IgD-negative memory B cell (primary cell): ENCODE measurements around the gene ST6GAL1. TPM values are rescaled to one million over a fixed set of nuclear protein-coding genes. Genes with fewer than 3 reads are reported as not detected.
"Not testable (repeated sequence)": the region's sequence is repeated elsewhere in the genome, so short reads cannot be mapped to it uniquely, and the experiment has no call there.

Experiments used
- H3K27ac Mint-ChIP-seq, 3 donors: one replicate each; pipeline ENCODE4 v1.8.0; 2020 to 2022; ENCODE audit warnings: mild to moderate bottlenecking in 3 of 3, mixed read lengths in 3 of 3, moderate library complexity in 1 of 3
- H3K27me3 Mint-ChIP-seq: one replicate; pipeline ENCODE4 v1.8.0; 2021; ENCODE audit warnings: mixed read lengths
- H3K36me3 Mint-ChIP-seq: one replicate; pipeline ENCODE4 v1.8.0; 2020; ENCODE audit warnings: mild to moderate bottlenecking, mixed read lengths
- H3K4me1 Mint-ChIP-seq, 3 donors: one replicate each; pipeline ENCODE4 v1.8.0; 2020 to 2022; ENCODE audit warnings: mixed read lengths in 3 of 3, mild to moderate bottlenecking in 1 of 3
- H3K4me3 Mint-ChIP-seq, 4 donors: one replicate each; pipeline ENCODE4 v1.8.0; 2020 to 2022; ENCODE audit warnings: mild to moderate bottlenecking in 4 of 4, mixed read lengths in 4 of 4, moderate library complexity in 3 of 4
- H3K9me3 Mint-ChIP-seq, 3 donors: one replicate each; pipeline ENCODE4 v1.8.0; 2020 to 2021; ENCODE audit warnings: mixed read lengths in 3 of 3, mild to moderate bottlenecking in 1 of 3
- polyA plus RNA-seq: library from polyadenylated mRNA; unstranded; fragments of 300-500 nt; fragmentation: Illumina TruSeq; gene quantifications from one replicate; pipeline ENCODE4 v1.2.3, GENCODE V29; 2021

ST6GAL1 gene
- polyA plus RNA-seq, 1 donor from 2014 or later, result 257 TPM

- Mint-ChIP-seq H3K27me3 (no peaks in the 10 kb centered on the region), H3K4me3 (no peak overlapping the region), H3K27ac (peak overlapping the region in 1 of 3 donors; percentile 87), H3K36me3 (peaks cover 5% of the 10 kb centered on the region), H3K4me1 (peaks cover 35 to 48% (median 45%) of the 10 kb centered on the region in 3 donors), H3K9me3 (no peaks in the 10 kb centered on the region)
These were observed 33.7 kb downstream of the ST6GAL1 start for GRCh38 chr3:186964071-186964470.

DNA sequence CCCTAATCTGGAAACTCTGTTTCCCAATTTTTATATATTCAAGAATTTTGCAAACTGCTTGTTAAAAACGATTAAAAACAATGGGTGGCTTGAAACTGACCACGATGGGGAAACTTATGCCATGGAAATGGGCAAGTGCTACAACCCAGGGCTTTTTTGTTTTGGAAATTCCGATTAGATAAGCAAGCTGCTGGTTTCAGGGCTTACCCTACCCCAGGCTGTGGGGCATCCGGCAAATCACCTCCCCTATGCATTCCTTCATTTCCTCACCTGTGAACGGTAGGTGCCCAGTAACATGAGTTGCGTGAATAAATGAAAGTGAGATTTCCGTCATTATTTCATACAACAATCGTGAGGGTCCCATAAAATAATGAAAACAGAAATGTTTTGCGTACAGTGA lies 34.3 kb downstream of the ST6GAL1 start:
- Mint-ChIP-seq H3K4me1 (peaks cover 31 to 44% (median 43%) of the 10 kb centered on the region in 3 donors), H3K9me3 (no peaks in the 10 kb centered on the region), H3K4me3 (no peak overlapping the region), H3K27ac (peak overlapping the region in 2 of 3 donors; percentile 69 to 93), H3K27me3 (no peaks in the 10 kb centered on the region), H3K36me3 (peaks cover 5% of the 10 kb centered on the region)

- no peaks in the 10 kb centered on the region for H3K27me3 Mint-ChIP-seq
- peak overlapping the region in 2 of 3 donors; percentile 69 to 93 for H3K27ac Mint-ChIP-seq
- H3K36me3 Mint-ChIP-seq, result peaks cover 5% of the 10 kb centered on the region
- no peaks in the 10 kb centered on the region for H3K9me3 Mint-ChIP-seq
- H3K4me3 Mint-ChIP-seq, result no peak overlapping the region
- H3K4me1 Mint-ChIP-seq, result peaks cover 26 to 39% (median 36%) of the 10 kb centered on the region in 3 donors
These were observed 35.0 kb downstream of the ST6GAL1 start for GRCh38 chr3:186965141-186965879.

GRCh38 chr3:186966406-186966805 lies 36.1 kb downstream of the ST6GAL1 start:
- Mint-ChIP-seq H3K27me3 (no peaks in the 10 kb centered on the region), H3K4me3 (no peak overlapping the region), H3K36me3 (peaks cover 12% of the 10 kb centered on the region), H3K9me3 (no peaks in the 10 kb centered on the region), H3K4me1 (peaks cover 23 to 32% (median 30%) of the 10 kb centered on the region in 3 donors), H3K27ac (peak overlapping the region in 2 of 3 donors; percentile 47 to 50)

GRCh38 chr3:186967236-186967635 lies 36.9 kb downstream of the ST6GAL1 start:
- not testable (repeated sequence) for H3K4me3 Mint-ChIP-seq, H3K36me3 Mint-ChIP-seq, H3K9me3 Mint-ChIP-seq, H3K27me3 Mint-ChIP-seq
- H3K4me1 Mint-ChIP-seq, result peaks cover 18 to 29% (median 25%) of the 10 kb centered on the region in 3 donors
- H3K27ac Mint-ChIP-seq, result peak overlapping the region in 2 of 3 donors; percentile 39 to 50

- Mint-ChIP-seq H3K4me1 (peaks cover 20 to 24% (median 20%) of the 10 kb centered on the region in 3 donors), H3K9me3 (no peaks in the 10 kb centered on the region), H3K27me3 (no peaks in the 10 kb centered on the region), H3K36me3 (peaks cover 7% of the 10 kb centered on the region), H3K4me3 (no peak overlapping the region), H3K27ac (peak overlapping the region in 2 of 3 donors; percentile 39 to 50)
These were observed 37.4 kb downstream of the ST6GAL1 start for GRCh38 chr3:186967686-186968085.

DNA sequence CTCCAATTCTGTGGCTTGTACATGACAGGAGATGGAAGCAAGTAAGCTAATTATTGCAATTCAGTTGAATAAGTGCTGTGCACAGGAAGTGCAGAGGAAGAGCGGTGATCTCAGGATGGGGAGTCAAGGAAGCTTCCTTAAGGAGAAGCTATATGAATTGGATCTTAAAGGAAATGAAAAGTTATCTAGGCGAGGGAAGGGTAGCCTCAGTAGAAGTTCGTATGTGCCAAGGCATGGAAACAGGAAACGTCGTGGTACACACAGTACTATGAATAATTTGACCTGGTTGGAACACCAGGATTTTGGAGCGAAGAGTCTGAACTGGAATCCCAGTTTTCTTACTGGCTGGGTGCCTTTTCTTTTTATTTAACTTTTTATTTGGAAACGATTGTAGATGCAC lies 39.3 kb downstream of the ST6GAL1 start:
- Mint-ChIP-seq H3K36me3 (peaks cover 12% of the 10 kb centered on the region), H3K9me3 (no peaks in the 10 kb centered on the region), H3K4me1 (peaks cover 17 to 31% (median 22%) of the 10 kb centered on the region in 3 donors), H3K27ac (peak overlapping the region in 1 of 3 donors; percentile 24), H3K4me3 (no peak overlapping the region), H3K27me3 (no peaks in the 10 kb centered on the region)

- not testable (repeated sequence) for H3K27ac Mint-ChIP-seq, H3K9me3 Mint-ChIP-seq, H3K4me3 Mint-ChIP-seq, H3K27me3 Mint-ChIP-seq
- peaks cover 16 to 27% (median 27%) of the 10 kb centered on the region in 3 donors for H3K4me1 Mint-ChIP-seq
- peaks cover 16% of the 10 kb centered on the region for H3K36me3 Mint-ChIP-seq
These were observed 40.8 kb downstream of the ST6GAL1 start for GRCh38 chr3:186971106-186971505.

- H3K4me3 Mint-ChIP-seq, result no peak overlapping the region
- H3K36me3 Mint-ChIP-seq, result peaks cover 16% of the 10 kb centered on the region
- H3K27ac Mint-ChIP-seq, result no peak overlapping the region
- H3K9me3 Mint-ChIP-seq, result no peaks in the 10 kb centered on the region
- H3K4me1 Mint-ChIP-seq, result peaks cover 15 to 27% (median 23%) of the 10 kb centered on the region in 3 donors
- H3K27me3 Mint-ChIP-seq, result no peaks in the 10 kb centered on the region
These were observed 41.3 kb downstream of the ST6GAL1 start for GRCh38 chr3:186971578-186971977.

DNA sequence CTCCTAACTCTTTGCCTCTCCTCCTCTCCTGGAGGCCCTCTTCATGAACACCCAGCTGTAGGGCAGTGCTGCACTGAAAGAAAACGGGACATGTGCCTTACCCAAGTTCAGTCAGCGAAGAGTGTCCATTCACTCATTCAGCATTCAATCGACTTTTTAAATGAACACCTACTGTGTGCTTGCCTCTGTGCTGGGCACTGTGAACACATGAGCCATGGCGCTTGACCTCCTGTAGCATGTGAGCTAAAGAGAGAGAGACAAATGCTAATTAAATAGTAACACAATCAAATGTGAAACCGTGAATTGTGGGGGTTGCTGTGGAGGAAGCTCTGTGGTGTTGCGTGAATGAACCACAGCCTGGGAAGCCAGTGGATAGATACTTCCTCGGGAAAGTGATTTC lies 43.4 kb downstream of the ST6GAL1 start:
- H3K36me3 Mint-ChIP-seq, result peaks cover 16% of the 10 kb centered on the region
- peaks cover 8 to 20% (median 18%) of the 10 kb centered on the region in 3 donors for H3K4me1 Mint-ChIP-seq
- peak overlapping the region in 1 of 3 donors; percentile 53 for H3K27ac Mint-ChIP-seq
- peak overlapping the region in 1 of 4 donors; percentile 23 for H3K4me3 Mint-ChIP-seq
- no peaks in the 10 kb centered on the region for H3K27me3 Mint-ChIP-seq
- H3K9me3 Mint-ChIP-seq, result no peaks in the 10 kb centered on the region

- no peaks in the 10 kb centered on the region for H3K9me3 Mint-ChIP-seq
- no peaks in the 10 kb centered on the region for H3K27me3 Mint-ChIP-seq
- peaks cover 16% of the 10 kb centered on the region for H3K36me3 Mint-ChIP-seq
- H3K27ac Mint-ChIP-seq, result peak overlapping the region; percentile 34 to 96 (median 78)
- no peak overlapping the region for H3K4me3 Mint-ChIP-seq
- peaks cover 9 to 20% (median 12%) of the 10 kb centered on the region in 3 donors for H3K4me1 Mint-ChIP-seq
These were observed 44.5 kb downstream of the ST6GAL1 start for GRCh38 chr3:186974824-186975313.

DNA sequence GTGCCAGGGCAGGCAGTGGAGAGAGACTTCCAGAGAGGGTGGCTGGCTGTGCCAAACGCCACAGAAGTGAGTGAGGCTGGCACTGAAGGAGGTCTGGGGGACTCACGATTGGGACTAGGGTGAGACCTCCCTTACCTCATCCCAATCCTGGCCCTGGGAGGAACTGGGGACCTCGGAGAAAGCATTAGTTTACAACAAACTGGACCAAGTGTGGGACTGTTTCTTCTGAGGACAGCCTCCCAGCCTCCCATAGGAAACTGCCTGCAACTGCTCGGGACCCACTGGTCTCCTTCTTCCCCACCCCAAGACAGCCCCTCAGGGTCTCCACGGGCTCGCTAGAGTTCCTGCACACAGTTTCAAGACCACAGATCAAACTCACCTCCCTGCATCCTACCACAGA lies 45.4 kb downstream of the ST6GAL1 start:
- Mint-ChIP-seq H3K27ac (peak overlapping the region; percentile 78 to 96 (median 92)), H3K4me1 (peaks cover 10 to 23% (median 13%) of the 10 kb centered on the region in 3 donors), H3K36me3 (peaks cover 12% of the 10 kb centered on the region), H3K9me3 (no peaks in the 10 kb centered on the region), H3K4me3 (no peak overlapping the region), H3K27me3 (no peaks in the 10 kb centered on the region)

DNA sequence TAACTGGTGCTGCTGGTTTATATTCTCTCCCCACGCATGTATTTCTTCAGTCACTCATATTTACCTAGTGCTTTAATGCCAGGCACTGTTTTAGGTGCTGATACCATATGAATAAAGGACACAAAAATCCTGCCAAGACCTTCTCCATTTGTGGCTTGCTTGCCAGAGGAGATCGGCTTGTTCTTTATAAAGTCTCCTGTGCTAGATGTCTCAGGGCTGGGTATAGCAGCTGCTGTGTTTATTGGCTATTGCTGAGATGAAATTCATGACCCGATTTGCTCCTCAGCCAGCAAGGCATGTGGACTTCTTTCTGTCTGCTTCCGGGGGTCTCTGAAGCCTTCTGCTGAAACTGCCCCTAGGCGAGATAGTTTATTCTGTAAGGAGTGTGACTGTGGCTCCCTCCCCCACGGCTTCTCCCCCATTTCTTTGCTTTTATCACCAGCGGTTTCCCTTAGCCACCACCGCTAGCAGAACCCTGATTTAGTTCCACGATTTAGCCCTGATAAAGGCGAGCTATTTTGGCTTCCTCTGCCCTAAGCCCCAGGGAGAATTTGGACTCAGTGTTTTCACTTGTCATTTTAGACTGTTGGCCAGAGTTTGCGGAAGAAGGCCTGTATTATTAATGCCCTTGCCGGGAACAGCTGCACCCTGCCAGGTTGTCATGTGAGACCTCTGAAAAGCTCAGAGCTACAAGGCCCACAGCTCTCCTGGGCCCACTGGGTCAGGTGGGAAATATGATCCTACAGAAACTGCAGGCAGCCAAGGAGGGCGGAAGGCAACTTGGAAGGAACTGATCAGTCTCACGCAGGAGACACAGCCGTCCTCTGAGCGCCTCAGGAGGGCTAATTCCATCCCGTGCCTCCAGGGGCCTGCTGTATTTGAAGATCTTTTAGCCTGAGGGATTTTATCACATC lies 46.8 kb downstream of the ST6GAL1 start:
- Mint-ChIP-seq H3K9me3 (no peaks in the 10 kb centered on the region), H3K4me1 (peaks cover 17 to 31% (median 23%) of the 10 kb centered on the region in 3 donors), H3K4me3 (no peak overlapping the region), H3K27me3 (no peaks in the 10 kb centered on the region), H3K27ac (peak overlapping the region; percentile 21 to 87 (median 59)), H3K36me3 (peaks cover 11% of the 10 kb centered on the region)

DNA sequence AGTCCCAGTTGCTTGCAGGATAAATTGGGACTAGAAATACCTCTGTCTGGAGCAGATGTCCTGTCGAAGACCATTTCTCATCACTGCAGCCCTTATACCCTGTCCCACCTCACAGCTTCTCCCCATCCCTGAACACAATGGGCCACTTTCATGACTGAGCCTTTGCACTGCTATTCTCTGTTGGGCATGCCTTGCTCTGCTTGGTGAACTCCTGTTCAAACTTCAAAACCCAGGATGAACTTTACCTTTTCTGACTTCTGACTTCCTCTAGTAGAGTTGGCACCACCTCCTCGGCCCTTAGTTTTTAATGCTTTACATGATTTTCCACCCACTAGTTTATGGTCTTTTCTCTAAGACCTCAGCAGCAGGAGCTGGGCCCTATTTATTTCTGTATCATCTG lies 48.4 kb downstream of the ST6GAL1 start:
- Mint-ChIP-seq H3K4me3 (no peak overlapping the region), H3K27me3 (no peaks in the 10 kb centered on the region), H3K4me1 (peaks cover 23 to 37% (median 30%) of the 10 kb centered on the region in 3 donors)

GRCh38 chr3:186979852-186980251 lies 49.5 kb downstream of the ST6GAL1 start:
- Mint-ChIP-seq H3K27me3 (no peaks in the 10 kb centered on the region), H3K27ac (peak overlapping the region in 1 of 3 donors; percentile 78), H3K4me3 (no peak overlapping the region), H3K4me1 (peaks cover 28 to 40% (median 33%) of the 10 kb centered on the region in 3 donors), H3K9me3 (no peaks in the 10 kb centered on the region), H3K36me3 (peaks cover 13% of the 10 kb centered on the region)

More for the DNA sequence above, 48.4 kb downstream of the ST6GAL1 start:
- Mint-ChIP-seq H3K9me3 (no peaks in the 10 kb centered on the region), H3K27ac (peak overlapping the region; percentile 59 to 82 (median 78)), H3K36me3 (peaks cover 17% of the 10 kb centered on the region)
